ENCODE results near the gene XYLT1.

The XYLT1 gene

DNA sequence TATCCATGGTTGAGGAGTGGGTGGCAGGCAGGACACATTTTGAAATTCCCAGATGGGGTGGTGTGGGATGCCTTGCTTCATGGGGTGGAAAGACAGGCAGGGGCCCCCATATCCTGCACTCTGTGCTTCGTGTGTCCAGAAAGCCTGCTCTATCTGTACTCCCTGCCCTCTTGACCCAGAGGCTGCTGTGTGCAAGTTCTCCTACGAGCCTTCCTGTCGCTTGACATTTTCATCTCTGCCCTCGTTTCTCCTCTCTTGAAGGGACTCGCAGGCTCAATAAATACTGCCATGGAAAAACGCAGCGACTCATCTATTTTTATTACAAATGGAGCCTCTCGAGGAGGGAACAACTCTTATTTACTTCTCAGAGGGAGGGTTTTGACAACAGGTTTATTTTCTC is 254.8 kb downstream of the XYLT1 start:
- TF ChIP-seq ZFP3 (CRISPR knock-in tag; IDR thresholded peaks at IDR 0.05) (no peak), RARB (CRISPR knock-in tag; IDR thresholded peaks at IDR 0.05) (no peak), ESRRG (CRISPR knock-in tag; IDR thresholded peaks at IDR 0.05) (no peak), TOX (CRISPR knock-in tag; IDR thresholded peaks at IDR 0.05; ENCODE audit: borderline replicate concordance) (no peak), TCF4 (CRISPR knock-in tag; IDR thresholded peaks at IDR 0.05; ENCODE audit: borderline replicate concordance) (no peak), OSR1 (CRISPR knock-in tag; IDR thresholded peaks at IDR 0.05) (no peak), ZFP30 (CRISPR knock-in tag; IDR thresholded peaks at IDR 0.05) (no peak)
- ATAC-seq, result no peak

DNA sequence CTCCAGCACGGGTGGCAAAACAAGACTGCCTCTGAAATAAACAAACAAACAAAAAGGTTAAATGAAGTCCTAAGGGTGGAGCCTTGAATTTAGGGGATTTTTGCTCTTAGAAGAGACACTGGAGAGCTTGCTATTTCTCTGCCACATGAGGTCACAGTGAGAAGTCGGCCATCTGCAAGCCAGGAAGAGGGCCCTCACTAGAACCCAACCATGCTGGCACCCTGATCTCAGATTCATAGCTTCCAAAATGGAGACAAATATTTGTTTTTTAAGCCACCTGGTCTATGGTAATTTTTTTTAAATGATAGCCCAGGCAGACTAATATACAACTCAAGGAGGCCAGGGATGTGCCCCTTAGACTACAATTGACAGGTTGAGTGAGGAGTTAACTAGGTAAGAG is 255.5 kb downstream of the XYLT1 start:
- ATAC-seq, result no peak
- no peak for TF ChIP-seq PPARA (CRISPR knock-in tag; IDR thresholded peaks at IDR 0.05; ENCODE audit: borderline replicate concordance)
- no peak for TF ChIP-seq SNAI2 (CRISPR knock-in tag; IDR thresholded peaks at IDR 0.05)
- no peak for TF ChIP-seq ZNF70 (CRISPR knock-in tag; IDR thresholded peaks at IDR 0.05)
- no peak for TF ChIP-seq ISL1 (CRISPR knock-in tag; IDR thresholded peaks at IDR 0.05)
- TF ChIP-seq ARNTL (CRISPR knock-in tag; IDR thresholded peaks at IDR 0.05; ENCODE audit: borderline replicate concordance, low read depth), result no peak
- no peak for TF ChIP-seq ZFP30 (CRISPR knock-in tag; IDR thresholded peaks at IDR 0.05)
- TF ChIP-seq GLIS3 (CRISPR knock-in tag; IDR thresholded peaks at IDR 0.05), result no peak
- TF ChIP-seq, protein P1, sequence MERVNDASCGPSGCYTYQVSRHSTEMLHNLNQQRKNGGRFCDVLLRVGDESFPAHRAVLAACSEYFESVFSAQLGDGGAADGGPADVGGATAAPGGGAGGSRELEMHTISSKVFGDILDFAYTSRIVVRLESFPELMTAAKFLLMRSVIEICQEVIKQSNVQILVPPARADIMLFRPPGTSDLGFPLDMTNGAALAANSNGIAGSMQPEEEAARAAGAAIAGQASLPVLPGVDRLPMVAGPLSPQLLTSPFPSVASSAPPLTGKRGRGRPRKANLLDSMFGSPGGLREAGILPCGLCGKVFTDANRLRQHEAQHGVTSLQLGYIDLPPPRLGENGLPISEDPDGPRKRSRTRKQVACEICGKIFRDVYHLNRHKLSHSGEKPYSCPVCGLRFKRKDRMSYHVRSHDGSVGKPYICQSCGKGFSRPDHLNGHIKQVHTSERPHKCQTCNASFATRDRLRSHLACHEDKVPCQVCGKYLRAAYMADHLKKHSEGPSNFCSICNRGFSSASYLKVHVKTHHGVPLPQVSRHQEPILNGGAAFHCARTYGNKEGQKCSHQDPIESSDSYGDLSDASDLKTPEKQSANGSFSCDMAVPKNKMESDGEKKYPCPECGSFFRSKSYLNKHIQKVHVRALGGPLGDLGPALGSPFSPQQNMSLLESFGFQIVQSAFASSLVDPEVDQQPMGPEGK (CRISPR knock-in tag; IDR thresholded peaks at IDR 0.05; ENCODE audit: borderline replicate concordance), result no peak
- no peak for TF ChIP-seq ESRRG (CRISPR knock-in tag; IDR thresholded peaks at IDR 0.05)

DNA sequence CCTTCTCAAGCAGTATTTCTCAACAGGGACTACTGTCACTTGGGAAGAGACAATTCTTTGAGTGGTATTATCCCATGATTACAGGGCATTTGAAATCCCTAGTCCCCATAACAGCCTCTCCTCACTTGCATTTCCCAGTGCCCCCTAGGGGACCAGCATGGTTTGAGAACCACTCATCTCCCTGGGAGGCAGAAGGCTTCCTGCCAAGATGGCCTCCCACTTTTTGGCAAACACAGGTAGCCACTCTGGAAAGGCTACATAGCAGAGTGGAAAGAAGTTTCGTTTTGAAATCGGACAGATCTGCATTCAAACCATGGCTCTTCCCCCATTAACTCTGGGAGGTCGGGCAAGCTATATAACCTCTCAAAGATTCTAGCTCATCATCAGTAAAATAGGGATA is 256.8 kb downstream of the XYLT1 start:
- TF ChIP-seq ZFP30 (CRISPR knock-in tag; IDR thresholded peaks at IDR 0.05), result no peak
- TF ChIP-seq ZNF565 (CRISPR knock-in tag; conservative IDR thresholded peaks at IDR 0.05; ENCODE audit: low read depth), result peak; percentile 88; the same call in 1 of the 2 replicates
- ATAC-seq, result no peak

DNA sequence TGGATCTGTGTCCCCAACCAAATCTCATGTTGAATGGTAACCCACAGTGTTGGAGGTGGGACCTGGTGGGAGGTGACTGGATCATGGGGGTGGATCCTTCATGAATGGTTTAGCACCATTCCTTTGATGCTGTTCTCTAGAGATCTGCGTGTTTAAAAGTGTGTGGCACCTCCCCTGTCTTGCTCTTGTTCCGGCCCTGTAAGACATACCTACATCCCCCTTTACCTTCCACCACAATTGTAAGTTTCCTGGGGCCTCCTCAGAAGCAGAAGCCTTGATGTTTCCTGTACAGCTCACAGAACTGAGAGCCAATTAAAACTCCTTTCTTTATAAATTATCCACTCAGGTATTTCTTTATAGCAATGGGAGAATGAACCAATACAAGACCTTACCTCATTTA is 257.7 kb downstream of the XYLT1 start:
- TF ChIP-seq GLIS3 (CRISPR knock-in tag; IDR thresholded peaks at IDR 0.05), result no peak
- no peak for TF ChIP-seq ZNF8 (CRISPR knock-in tag; IDR thresholded peaks at IDR 0.05)
- no peak for TF ChIP-seq ZC3H10 (CRISPR knock-in tag; IDR thresholded peaks at IDR 0.05)
- TF ChIP-seq, protein P2, sequence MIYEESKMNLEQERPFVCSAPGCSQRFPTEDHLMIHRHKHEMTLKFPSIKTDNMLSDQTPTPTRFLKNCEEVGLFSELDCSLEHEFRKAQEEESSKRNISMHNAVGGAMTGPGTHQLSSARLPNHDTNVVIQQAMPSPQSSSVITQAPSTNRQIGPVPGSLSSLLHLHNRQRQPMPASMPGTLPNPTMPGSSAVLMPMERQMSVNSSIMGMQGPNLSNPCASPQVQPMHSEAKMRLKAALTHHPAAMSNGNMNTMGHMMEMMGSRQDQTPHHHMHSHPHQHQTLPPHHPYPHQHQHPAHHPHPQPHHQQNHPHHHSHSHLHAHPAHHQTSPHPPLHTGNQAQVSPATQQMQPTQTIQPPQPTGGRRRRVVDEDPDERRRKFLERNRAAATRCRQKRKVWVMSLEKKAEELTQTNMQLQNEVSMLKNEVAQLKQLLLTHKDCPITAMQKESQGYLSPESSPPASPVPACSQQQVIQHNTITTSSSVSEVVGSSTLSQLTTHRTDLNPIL (CRISPR knock-in tag; IDR thresholded peaks at IDR 0.05; ENCODE audit: low read depth), result no peak
- TF ChIP-seq OSR1 (CRISPR knock-in tag; IDR thresholded peaks at IDR 0.05), result no peak
- no peak for ATAC-seq

DNA sequence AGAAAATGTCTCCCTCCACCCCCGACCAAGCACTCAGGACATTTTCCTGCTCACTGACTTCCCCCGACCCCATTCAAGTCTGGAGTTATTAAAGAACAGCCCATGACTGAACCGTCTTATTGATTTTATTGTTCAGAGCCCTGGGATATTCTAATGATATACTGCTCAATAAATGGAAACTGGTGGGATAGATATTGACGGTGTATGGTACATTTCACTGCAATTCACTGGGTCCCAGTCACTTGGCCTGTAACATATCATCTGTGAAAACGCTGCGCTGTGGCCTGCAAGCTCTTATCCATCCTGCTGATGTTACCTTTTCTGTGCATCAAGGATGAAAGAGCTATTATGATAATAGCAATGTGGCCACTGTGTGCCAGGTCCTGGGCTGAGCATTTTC is 258.2 kb downstream of the XYLT1 start:
- TF ChIP-seq PPARA (CRISPR knock-in tag; IDR thresholded peaks at IDR 0.05; ENCODE audit: borderline replicate concordance) (no peak), ESRRG (CRISPR knock-in tag; IDR thresholded peaks at IDR 0.05) (no peak), TOX (CRISPR knock-in tag; IDR thresholded peaks at IDR 0.05; ENCODE audit: borderline replicate concordance) (no peak), ZNF565 (CRISPR knock-in tag; conservative IDR thresholded peaks at IDR 0.05; ENCODE audit: low read depth) (no peak), ZFP30 (CRISPR knock-in tag; IDR thresholded peaks at IDR 0.05) (no peak), TCF4 (CRISPR knock-in tag; IDR thresholded peaks at IDR 0.05; ENCODE audit: borderline replicate concordance) (no peak)
- TF ChIP-seq, protein P3, sequence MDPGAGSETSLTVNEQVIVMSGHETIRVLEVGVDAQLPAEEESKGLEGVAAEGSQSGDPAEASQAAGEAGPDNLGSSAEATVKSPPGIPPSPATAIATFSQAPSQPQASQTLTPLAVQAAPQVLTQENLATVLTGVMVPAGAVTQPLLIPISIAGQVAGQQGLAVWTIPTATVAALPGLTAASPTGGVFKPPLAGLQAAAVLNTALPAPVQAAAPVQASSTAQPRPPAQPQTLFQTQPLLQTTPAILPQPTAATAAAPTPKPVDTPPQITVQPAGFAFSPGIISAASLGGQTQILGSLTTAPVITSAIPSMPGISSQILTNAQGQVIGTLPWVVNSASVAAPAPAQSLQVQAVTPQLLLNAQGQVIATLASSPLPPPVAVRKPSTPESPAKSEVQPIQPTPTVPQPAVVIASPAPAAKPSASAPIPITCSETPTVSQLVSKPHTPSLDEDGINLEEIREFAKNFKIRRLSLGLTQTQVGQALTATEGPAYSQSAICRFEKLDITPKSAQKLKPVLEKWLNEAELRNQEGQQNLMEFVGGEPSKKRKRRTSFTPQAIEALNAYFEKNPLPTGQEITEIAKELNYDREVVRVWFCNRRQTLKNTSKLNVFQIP (CRISPR knock-in tag; IDR thresholded peaks at IDR 0.05; ENCODE audit: borderline replicate concordance, low read depth), result no peak
- TF ChIP-seq, protein P4, sequence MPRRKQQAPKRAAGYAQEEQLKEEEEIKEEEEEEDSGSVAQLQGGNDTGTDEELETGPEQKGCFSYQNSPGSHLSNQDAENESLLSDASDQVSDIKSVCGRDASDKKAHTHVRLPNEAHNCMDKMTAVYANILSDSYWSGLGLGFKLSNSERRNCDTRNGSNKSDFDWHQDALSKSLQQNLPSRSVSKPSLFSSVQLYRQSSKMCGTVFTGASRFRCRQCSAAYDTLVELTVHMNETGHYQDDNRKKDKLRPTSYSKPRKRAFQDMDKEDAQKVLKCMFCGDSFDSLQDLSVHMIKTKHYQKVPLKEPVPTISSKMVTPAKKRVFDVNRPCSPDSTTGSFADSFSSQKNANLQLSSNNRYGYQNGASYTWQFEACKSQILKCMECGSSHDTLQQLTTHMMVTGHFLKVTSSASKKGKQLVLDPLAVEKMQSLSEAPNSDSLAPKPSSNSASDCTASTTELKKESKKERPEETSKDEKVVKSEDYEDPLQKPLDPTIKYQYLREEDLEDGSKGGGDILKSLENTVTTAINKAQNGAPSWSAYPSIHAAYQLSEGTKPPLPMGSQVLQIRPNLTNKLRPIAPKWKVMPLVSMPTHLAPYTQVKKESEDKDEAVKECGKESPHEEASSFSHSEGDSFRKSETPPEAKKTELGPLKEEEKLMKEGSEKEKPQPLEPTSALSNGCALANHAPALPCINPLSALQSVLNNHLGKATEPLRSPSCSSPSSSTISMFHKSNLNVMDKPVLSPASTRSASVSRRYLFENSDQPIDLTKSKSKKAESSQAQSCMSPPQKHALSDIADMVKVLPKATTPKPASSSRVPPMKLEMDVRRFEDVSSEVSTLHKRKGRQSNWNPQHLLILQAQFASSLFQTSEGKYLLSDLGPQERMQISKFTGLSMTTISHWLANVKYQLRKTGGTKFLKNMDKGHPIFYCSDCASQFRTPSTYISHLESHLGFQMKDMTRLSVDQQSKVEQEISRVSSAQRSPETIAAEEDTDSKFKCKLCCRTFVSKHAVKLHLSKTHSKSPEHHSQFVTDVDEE (CRISPR knock-in tag; IDR thresholded peaks at IDR 0.05), result no peak
- ATAC-seq, result no peak
